ENCODE measurements around the gene BSN.

DNA sequence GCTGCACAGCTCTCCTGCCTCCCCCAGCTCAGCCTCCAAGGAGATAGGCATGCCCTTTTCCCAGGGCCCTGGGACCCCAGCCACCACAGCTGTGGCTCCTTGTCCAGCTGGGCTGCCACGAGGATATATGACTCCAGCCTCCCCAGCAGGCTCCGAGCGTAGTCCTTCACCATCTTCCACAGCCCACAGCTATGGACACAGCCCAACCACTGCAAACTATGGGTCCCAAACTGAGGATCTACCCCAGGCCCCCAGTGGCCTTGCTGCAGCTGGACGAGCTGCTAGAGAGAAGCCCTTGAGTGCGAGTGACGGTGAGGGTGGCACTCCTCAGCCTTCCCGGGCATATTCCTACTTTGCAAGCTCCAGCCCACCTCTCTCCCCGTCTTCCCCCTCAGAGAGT lies 99.3 kb downstream of the BSN start:
- TF ChIP-seq, protein P1, sequence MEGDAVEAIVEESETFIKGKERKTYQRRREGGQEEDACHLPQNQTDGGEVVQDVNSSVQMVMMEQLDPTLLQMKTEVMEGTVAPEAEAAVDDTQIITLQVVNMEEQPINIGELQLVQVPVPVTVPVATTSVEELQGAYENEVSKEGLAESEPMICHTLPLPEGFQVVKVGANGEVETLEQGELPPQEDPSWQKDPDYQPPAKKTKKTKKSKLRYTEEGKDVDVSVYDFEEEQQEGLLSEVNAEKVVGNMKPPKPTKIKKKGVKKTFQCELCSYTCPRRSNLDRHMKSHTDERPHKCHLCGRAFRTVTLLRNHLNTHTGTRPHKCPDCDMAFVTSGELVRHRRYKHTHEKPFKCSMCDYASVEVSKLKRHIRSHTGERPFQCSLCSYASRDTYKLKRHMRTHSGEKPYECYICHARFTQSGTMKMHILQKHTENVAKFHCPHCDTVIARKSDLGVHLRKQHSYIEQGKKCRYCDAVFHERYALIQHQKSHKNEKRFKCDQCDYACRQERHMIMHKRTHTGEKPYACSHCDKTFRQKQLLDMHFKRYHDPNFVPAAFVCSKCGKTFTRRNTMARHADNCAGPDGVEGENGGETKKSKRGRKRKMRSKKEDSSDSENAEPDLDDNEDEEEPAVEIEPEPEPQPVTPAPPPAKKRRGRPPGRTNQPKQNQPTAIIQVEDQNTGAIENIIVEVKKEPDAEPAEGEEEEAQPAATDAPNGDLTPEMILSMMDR (IDR thresholded peaks at IDR 0.05): no peak
- no peak for TF ChIP-seq POLR2A (IDR thresholded peaks at IDR 0.05)
